BLaER1 treated with 17β-estradiol and CSF1 and Interleukin-3, amounts not matched to agents 10 nM and 100 nM (cell line): ENCODE measurements around the gene STYXL1.
A peak's percentile ranks its signal among the peaks of the same experiment; 100 is the strongest.

ENCODE experiments used
- H3K27ac ChIP-seq, 11 experiments: shearing (Covaris generic); formaldehyde crosslinking; 2 replicates each; pipeline ENCODE4 v1.8.1; 2022
- H3K27me3 ChIP-seq, 11 experiments: shearing (Covaris generic); formaldehyde crosslinking; 2 replicates each; pipeline ENCODE4 v1.8.1; 2022
- H3K36me3 ChIP-seq, 11 experiments: shearing (Covaris generic); formaldehyde crosslinking; 2 replicates each; pipeline ENCODE4 v1.8.1; 2022
- H3K4me1 ChIP-seq, 10 experiments: shearing (Covaris generic); formaldehyde crosslinking; 2 replicates each; pipeline ENCODE4 v1.8.1; 2022
- H3K4me2 ChIP-seq, 11 experiments: shearing (Covaris generic); formaldehyde crosslinking; 2 replicates each; pipeline ENCODE4 v1.8.1; 2022
- H3K4me3 ChIP-seq, 10 experiments: shearing (Covaris generic); formaldehyde crosslinking; 2 replicates each; pipeline ENCODE4 v1.8.1; 2022
- H3K9ac ChIP-seq, 11 experiments: shearing (Covaris generic); formaldehyde crosslinking; 2 replicates each; pipeline ENCODE4 v1.8.1; 2022
- H3K9me3 ChIP-seq, 11 experiments: shearing (Covaris generic); formaldehyde crosslinking; replicated peaks in 1 of 11; 2 replicates each; pipeline ENCODE4 v1.8.1; 2022
- H4K20me1 ChIP-seq, 11 experiments: shearing (Covaris generic); formaldehyde crosslinking; 2 replicates each; pipeline ENCODE4 v1.8.1; 2022
- Cebpa-rat ChIP-seq, 11 experiments: shearing (Covaris generic); IDR thresholded peaks; 2 replicates each; pipeline ENCODE4 v1.8.1; 2022

The STYXL1 gene

DNA sequence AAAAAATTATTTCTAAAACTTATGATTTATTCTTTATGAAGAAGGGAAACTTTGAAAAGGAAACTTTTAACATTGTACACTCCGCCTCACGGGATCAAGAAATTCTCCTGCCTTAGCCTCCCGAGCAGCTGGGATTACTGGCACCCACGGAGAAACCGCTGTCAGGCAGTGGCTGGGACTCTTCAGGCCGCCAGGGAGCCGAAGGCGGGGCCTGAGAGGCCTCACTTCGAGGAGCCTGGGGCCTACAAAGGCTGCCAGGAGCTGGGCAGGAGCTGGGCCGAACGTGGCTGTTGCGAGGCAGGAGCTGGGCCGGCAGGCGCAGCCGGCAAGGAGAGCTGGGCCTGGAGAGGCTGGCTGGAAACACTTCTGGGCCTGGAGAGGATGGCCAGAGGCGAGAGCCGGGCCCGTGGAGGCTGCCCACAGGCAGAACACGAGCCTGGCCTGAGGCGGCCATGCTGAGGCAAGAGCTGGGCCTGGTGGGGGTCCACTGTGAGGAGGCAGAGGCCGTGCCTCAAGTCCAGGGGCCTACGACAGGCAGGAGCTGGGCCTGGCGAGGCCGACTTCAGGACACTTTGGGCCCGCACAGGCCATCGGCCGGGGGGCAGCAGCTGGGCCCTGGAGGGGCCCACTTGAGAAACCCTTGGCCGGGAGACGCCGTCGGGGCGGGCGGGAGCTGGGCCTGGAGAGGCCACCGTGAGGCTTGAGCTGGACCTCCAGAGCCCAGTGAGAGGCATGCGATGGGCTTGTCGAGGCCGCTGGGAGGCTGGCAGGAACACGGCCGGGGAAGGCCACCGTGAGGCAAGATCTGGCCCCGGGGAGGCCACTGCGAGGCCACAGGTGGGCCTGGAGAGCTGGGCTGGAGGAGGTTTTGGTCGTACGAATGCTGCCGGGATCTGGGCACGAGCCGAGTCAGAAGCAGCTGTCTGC is 23.8 kb upstream of the STYXL1 start:
- Histone ChIP-seq H3K27ac (peak overlapping the region in 1 of 11 experiments; percentile 27; a peak in 2 of 22 replicates), H3K9me3 (peaks cover 0 to 13% (median 10%) of the 10 kb centered on the region in 11 experiments; a peak in 16 of 22 replicates), H3K36me3 (peaks cover 5 to 92% (median 49%) of the 10 kb centered on the region in 11 experiments), H4K20me1 (peaks cover 0 to 36% (median 19%) of the 10 kb centered on the region in 11 experiments; a peak in 16 of 22 replicates), H3K4me2 (no peak overlapping the region), H3K4me3 (no peak overlapping the region), H3K4me1 (peaks cover 11 to 42% (median 17%) of the 10 kb centered on the region in 10 experiments), H3K27me3 (no peaks in the 10 kb centered on the region), H3K9ac (peak overlapping the region in 1 of 11 experiments; percentile 9; a peak in 1 of 22 replicates)
- no peak for TF ChIP-seq Cebpa-rat (IDR thresholded peaks at IDR 0.05)

DNA sequence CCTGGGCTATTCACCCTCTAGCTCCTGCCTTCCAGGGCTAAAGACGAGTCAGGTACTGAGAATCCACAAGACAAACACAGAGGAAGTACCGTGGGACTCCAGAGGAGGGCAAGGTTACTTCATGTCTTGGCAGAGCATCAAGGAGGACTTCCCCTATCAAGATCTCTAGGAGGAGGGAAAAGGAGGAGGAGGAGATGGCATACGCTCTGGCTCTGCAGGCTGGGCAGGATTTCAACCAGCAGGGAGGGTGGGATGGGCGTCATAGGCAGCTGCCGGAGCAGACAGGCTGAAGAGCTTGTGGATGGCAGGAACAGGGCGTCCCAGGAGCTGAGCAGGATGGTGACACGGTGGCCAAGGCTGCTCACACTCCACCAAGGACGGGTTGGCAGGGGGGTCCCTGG is 21.4 kb upstream of the STYXL1 start:
- TF ChIP-seq Cebpa-rat (IDR thresholded peaks at IDR 0.05): no peak
- H3K4me3 ChIP-seq: no peak overlapping the region
- peaks cover 0 to under 1% (median 0%) of the 10 kb centered on the region in 11 experiments; a peak in 1 of 22 replicates for H3K9me3 ChIP-seq
- H3K27ac ChIP-seq: no peak overlapping the region
- no peak overlapping the region for H3K9ac ChIP-seq
- H3K4me1 ChIP-seq: peaks cover 21 to 36% (median 25%) of the 10 kb centered on the region in 10 experiments
- H3K36me3 ChIP-seq: peaks cover 29 to 92% (median 51%) of the 10 kb centered on the region in 11 experiments
- H4K20me1 ChIP-seq: peaks cover 0 to 56% (median 41%) of the 10 kb centered on the region in 11 experiments; a peak in 17 of 22 replicates
- H3K4me2 ChIP-seq: no peak overlapping the region
- no peaks in the 10 kb centered on the region for H3K27me3 ChIP-seq

DNA sequence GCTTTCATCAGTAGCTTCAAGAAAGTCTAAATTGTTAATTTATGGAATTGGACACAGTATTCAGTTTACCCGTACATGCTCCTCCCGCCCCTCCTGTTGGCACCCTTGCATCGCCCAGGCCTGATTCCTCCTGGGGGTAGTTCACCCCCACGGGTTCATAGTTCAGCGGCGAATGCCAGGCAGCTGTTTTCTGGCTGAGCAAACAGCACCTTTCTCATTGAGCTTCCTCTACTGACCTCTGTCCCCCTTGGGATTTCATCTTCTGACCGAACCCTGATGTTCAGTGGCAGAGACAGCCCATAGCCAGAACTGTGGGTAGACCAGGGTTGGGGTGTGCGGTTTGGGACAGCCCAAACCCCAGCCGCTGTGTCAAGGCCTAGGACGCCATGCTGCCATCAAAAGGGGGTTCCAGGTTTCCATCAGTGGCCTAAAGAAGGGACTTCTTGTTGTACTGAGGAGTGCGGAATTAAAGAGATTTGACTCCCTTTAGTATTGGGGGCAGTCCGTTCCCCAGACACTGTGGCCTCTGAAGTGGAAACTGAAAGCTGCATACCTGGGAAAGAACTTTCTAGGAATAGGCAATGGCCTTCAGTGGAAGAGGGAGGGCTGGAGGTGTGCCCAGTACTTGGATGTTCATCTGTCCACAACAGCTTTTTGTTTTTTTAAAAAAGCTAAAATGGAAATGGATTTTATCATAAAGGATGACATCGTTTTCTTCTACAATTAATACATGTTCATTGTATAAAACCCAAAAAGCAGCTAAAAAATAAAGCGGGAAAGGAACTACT is 19.1 kb upstream of the STYXL1 start:
- peaks cover 9 to 77% (median 61%) of the 10 kb centered on the region in 11 experiments; a peak in 21 of 22 replicates for H4K20me1 ChIP-seq
- no peak for TF ChIP-seq Cebpa-rat (IDR thresholded peaks at IDR 0.05)
- no peaks in the 10 kb centered on the region for H3K27me3 ChIP-seq
- H3K4me3 ChIP-seq: no peak overlapping the region
- peaks cover 21 to 36% (median 27%) of the 10 kb centered on the region in 10 experiments for H3K4me1 ChIP-seq
- no peaks in the 10 kb centered on the region for H3K9me3 ChIP-seq
- H3K4me2 ChIP-seq: peak overlapping the region in 9 of 11 experiments; percentile 6 to 78 (median 52); a peak in 18 of 22 replicates
- H3K27ac ChIP-seq: peak overlapping the region in 1 of 11 experiments; percentile 16; a peak in 1 of 22 replicates
- H3K9ac ChIP-seq: peak overlapping the region in 5 of 11 experiments; percentile 2 to 29 (median 6); a peak in 2 of 22 replicates
- peaks cover 52 to 92% (median 69%) of the 10 kb centered on the region in 11 experiments for H3K36me3 ChIP-seq

DNA sequence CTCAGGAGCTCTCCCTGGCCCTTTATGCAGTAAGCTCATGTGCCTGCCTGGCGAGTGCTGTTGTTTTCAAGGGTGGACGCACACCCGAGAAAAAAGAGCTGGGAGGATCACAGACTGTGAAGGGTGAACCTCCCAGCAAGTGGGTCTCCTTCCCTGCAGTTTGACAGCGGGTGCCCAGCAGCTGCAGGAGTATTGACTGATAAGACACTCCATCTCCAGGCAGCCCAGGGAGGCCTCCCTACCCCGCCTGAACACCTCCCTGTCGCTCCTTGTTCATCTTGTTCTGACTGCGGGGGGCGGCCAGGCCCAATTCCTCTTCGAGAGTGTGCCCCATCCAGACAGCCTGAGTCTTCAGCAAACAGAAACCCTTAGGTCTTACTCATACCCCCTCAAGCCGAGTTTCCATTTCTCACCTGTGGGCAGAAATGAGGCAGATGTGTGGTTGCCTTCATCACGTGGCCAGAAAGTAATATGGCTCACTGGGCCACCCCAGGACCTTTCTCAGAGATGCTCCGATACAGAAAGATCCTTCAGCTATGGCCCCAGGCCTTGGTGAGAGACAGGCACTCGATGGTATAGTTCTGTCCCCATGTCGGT is 17.3 kb upstream of the STYXL1 start:
- no peak for TF ChIP-seq Cebpa-rat (IDR thresholded peaks at IDR 0.05)
- H3K9ac ChIP-seq: no peak overlapping the region
- no peaks in the 10 kb centered on the region for H3K27me3 ChIP-seq
- peaks cover 70 to 92% (median 80%) of the 10 kb centered on the region in 11 experiments for H3K36me3 ChIP-seq
- no peak overlapping the region for H3K27ac ChIP-seq
- no peaks in the 10 kb centered on the region for H3K9me3 ChIP-seq
- H3K4me3 ChIP-seq: no peak overlapping the region
- peaks cover 9 to 92% (median 70%) of the 10 kb centered on the region in 11 experiments; a peak in 21 of 22 replicates for H4K20me1 ChIP-seq
- H3K4me2 ChIP-seq: no peak overlapping the region
- peaks cover 18 to 30% (median 22%) of the 10 kb centered on the region in 10 experiments for H3K4me1 ChIP-seq

DNA sequence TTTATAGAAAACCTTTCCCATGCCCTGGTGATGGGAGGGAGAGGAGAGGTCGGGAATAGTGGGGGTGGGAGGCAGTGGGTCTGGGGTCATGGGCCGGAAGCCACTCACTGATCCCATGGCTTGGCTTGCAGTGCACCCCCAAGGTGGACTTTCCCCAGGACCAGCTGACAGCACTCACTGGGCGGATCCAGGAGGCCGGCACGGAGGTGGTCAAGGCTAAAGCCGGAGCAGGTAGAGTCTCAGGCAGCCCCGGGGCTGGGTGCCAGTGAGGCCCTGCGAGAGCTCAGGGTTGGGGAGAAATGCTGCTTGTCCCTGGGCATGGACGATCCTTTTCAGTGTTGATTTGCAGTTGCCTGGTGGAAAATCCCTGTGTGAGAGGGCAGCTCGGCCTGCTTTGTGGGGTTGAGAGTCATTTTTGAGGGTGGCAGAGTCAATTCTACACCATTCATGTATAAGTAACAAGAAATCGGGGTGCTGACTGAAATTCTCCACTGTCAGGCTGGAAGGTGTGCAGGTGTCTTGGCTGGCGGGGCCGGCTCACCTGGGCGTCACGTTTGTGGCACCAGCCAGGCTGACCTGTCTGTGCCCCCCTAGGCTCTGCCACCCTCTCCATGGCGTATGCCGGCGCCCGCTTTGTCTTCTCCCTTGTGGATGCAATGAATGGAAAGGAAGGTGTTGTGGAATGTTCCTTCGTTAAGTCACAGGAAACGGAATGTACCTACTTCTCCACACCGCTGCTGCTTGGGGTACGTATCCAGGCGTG is 16.6 kb upstream of the STYXL1 start:
- peaks cover 77 to 92% (median 84%) of the 10 kb centered on the region in 11 experiments for H3K36me3 ChIP-seq
- H3K27ac ChIP-seq: no peak overlapping the region

DNA sequence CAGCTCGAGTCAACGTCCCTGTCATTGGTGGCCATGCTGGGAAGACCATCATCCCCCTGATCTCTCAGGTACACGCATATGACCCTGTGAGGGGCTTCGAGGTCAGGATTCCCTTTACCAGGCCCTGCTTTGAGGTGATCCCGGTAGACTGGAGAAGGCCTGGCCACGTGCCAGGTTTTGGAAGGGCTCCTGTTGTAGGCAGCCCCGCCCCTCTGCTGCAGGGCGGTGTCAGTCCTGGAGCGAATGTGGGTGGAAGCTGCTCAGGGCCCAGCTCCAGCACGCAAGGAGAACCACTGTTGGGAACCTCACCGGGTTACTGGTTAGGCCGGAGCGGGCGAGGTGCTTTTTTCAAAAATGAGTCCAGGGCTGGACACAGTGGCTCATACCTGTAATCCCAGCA is 15.7 kb upstream of the STYXL1 start:
- Histone ChIP-seq H3K27ac (no peak overlapping the region), H3K4me1 (peaks cover 18 to 25% (median 21%) of the 10 kb centered on the region in 10 experiments), H3K4me3 (no peak overlapping the region), H3K9me3 (no peaks in the 10 kb centered on the region), H4K20me1 (peaks cover 13 to 97% (median 82%) of the 10 kb centered on the region in 11 experiments; a peak in 21 of 22 replicates), H3K4me2 (no peak overlapping the region), H3K9ac (no peak overlapping the region), H3K36me3 (peaks cover 86 to 97% (median 93%) of the 10 kb centered on the region in 11 experiments), H3K27me3 (no peaks in the 10 kb centered on the region)
- TF ChIP-seq Cebpa-rat (IDR thresholded peaks at IDR 0.05): no peak

More for the DNA sequence above, 16.6 kb upstream of the STYXL1 start:
- no peak overlapping the region for H3K4me2 ChIP-seq
- no peaks in the 10 kb centered on the region for H3K9me3 ChIP-seq
- no peak for TF ChIP-seq Cebpa-rat (IDR thresholded peaks at IDR 0.05)
- no peak overlapping the region for H3K4me3 ChIP-seq
- no peaks in the 10 kb centered on the region for H3K27me3 ChIP-seq
- H4K20me1 ChIP-seq: peaks cover 9 to 93% (median 77%) of the 10 kb centered on the region in 11 experiments; a peak in 21 of 22 replicates
- peaks cover 18 to 27% (median 22%) of the 10 kb centered on the region in 10 experiments for H3K4me1 ChIP-seq
- no peak overlapping the region for H3K9ac ChIP-seq

DNA sequence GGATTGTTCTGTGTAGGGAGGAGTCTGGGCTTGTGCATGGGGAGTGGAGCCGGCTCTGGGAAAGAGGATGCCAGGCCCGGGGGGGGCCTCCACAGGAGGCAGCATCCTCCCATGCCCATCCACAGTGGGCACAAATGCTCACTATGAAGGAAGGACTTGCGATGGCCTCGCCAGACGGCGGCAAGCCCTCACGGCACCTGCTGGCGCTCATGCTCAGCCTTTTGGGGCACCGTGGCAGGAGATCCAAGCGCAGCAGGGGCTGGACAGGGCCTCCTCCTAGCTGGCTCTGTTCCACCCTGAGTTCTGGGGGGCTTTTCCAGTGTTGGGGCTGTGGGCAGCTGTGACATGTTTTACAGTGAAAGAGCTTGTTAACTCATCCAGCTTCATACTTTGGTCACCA is 15.3 kb upstream of the STYXL1 start:
- Histone ChIP-seq H4K20me1 (peaks cover 17 to 99% (median 83%) of the 10 kb centered on the region in 11 experiments; a peak in 21 of 22 replicates), H3K4me3 (no peak overlapping the region), H3K4me1 (peaks cover 16 to 25% (median 20%) of the 10 kb centered on the region in 10 experiments), H3K27ac (no peak overlapping the region), H3K36me3 (peaks cover 90 to 100% (median 97%) of the 10 kb centered on the region in 11 experiments), H3K4me2 (no peak overlapping the region), H3K27me3 (no peaks in the 10 kb centered on the region), H3K9ac (no peak overlapping the region), H3K9me3 (no peaks in the 10 kb centered on the region)
- no peak for TF ChIP-seq Cebpa-rat (IDR thresholded peaks at IDR 0.05)

DNA sequence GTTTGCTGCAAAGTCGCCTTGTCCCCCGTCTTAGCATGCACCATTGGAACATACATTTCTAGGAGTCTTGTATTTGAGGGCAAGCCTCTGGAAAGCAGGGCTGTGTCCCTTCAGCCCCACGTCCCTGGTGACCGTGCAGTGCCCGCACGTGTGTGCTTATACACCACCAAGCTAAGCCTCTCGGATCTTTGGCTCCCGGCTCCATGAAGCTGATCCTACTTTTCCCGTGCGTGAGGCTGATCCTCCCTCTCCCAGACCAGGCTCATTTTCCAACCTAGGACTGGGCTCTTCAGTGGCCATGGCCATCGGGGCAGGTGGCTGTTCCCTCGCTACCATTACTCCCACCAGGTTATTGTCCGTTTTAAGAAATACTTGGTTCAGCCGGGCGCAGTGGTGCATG is 14.5 kb upstream of the STYXL1 start:
- Histone ChIP-seq H3K27ac (no peak overlapping the region), H3K4me2 (no peak overlapping the region), H3K36me3 (peaks cover 98 to 100% (median 100%) of the 10 kb centered on the region in 11 experiments), H3K9ac (0 out of 22 replicates have a peak overlapping the region, but pooled peaks of 1 of the 11 experiments have one; percentile 8), H4K20me1 (peaks cover 25 to 100% (median 86%) of the 10 kb centered on the region in 11 experiments; a peak in 21 of 22 replicates), H3K9me3 (no peaks in the 10 kb centered on the region), H3K27me3 (no peaks in the 10 kb centered on the region), H3K4me3 (no peak overlapping the region), H3K4me1 (peaks cover 8 to 19% (median 15%) of the 10 kb centered on the region in 10 experiments)
- no peak for TF ChIP-seq Cebpa-rat (IDR thresholded peaks at IDR 0.05)
